GM12874 (cell line): Measurements from ENCODE around the gene CARD14.

ENCODE experiments used
- TF ChIP-seq, protein P1 (sequence below): IDR thresholded peaks from 2 replicates; pipeline ENCODE4 v1.5.1; 2011; ENCODE audit warnings: low read depth, mild to moderate bottlenecking, control low read depth, low read length, moderate library complexity; ENCODE audit not compliant: insufficient read depth

The CARD14 gene

DNA sequence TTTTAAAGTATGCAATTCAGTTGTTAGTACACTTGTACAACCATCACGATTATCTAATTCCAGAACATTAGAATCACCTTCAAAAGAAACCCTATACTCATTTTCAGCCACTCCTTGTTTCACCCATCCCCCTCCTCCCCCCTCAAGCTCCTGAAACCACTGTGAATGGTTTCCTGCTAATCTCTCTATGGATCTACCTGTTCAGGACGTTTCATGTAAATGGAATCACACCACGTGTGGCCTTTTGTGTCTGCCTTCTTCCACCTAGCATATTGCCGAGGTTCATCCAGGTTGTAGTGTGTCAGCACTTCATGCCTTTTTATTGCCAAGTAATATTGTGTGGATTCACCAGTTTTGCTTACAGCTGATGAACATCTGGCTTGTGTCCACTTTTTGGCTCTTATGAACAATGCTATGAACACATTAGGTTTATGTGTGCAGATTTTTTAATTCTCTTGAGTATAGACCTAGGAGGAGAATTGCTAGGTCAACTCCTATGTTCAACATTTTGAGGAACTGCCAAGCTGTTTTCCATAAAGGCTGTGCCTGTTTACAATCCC lies 40.7 kb upstream of the CARD14 start:
- TF ChIP-seq, protein P1, sequence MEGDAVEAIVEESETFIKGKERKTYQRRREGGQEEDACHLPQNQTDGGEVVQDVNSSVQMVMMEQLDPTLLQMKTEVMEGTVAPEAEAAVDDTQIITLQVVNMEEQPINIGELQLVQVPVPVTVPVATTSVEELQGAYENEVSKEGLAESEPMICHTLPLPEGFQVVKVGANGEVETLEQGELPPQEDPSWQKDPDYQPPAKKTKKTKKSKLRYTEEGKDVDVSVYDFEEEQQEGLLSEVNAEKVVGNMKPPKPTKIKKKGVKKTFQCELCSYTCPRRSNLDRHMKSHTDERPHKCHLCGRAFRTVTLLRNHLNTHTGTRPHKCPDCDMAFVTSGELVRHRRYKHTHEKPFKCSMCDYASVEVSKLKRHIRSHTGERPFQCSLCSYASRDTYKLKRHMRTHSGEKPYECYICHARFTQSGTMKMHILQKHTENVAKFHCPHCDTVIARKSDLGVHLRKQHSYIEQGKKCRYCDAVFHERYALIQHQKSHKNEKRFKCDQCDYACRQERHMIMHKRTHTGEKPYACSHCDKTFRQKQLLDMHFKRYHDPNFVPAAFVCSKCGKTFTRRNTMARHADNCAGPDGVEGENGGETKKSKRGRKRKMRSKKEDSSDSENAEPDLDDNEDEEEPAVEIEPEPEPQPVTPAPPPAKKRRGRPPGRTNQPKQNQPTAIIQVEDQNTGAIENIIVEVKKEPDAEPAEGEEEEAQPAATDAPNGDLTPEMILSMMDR: no peak

- TF ChIP-seq, protein P1: no peak
These were observed 38.8 kb upstream of the CARD14 start for GRCh38 chr17:80130992-80131391.

DNA sequence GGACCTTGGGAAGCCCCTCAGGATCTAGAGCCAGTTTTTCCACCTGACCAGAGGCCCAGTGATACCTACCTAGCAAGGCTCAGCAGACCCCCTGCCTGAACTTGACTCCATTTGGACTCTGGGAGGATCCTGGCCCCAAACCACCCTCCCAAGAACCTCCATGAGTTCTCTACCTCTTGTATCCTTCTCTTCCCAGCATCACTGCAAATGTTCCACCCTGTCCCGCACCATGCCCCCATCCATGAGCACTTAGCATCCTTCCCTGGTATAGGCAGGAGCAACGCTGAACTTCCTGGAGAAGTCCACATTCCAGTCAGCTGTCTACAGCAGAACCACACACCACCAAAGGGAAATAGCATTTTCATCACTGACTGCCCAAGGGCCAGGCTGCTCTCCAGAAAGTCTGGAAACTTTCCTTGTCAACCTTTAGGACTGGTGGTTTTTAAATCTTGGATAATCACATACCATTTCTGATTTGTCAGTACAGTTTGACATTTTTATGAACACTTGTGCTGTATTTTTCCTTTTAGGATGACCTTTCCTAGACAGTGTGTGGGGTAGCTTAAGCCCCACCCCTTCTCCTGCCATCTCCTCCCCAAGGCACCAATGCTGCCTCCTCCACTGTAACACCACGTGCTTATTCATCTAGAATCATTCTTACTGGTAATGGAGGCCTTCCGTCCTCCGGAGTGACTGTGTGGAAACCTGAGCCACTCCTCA lies 36.8 kb upstream of the CARD14 start:
- TF ChIP-seq, protein P1: no peak

- TF ChIP-seq, protein P1: no peak
These were observed 36.2 kb upstream of the CARD14 start for GRCh38 chr17:80133626-80133970.

DNA sequence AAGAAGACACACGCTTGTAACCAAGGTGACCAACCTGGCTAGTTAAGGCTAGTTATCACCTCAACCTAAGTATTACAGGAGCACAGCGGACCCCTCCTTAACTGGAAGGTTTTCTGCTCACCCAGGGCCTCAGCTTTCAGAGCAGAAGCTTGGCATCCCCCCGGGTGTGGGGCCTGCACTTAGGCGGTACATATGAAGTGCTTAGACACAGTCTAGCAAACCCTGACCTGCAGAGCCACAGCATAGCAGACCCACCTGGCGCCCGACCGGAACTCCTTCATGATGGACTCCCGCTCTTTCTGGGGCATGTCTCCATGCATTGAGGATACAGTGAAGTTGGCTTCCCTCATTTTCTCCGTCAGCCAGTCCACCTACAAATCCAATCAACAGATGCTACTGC lies 32.7 kb upstream of the CARD14 start:
- TF ChIP-seq, protein P1: no peak

DNA sequence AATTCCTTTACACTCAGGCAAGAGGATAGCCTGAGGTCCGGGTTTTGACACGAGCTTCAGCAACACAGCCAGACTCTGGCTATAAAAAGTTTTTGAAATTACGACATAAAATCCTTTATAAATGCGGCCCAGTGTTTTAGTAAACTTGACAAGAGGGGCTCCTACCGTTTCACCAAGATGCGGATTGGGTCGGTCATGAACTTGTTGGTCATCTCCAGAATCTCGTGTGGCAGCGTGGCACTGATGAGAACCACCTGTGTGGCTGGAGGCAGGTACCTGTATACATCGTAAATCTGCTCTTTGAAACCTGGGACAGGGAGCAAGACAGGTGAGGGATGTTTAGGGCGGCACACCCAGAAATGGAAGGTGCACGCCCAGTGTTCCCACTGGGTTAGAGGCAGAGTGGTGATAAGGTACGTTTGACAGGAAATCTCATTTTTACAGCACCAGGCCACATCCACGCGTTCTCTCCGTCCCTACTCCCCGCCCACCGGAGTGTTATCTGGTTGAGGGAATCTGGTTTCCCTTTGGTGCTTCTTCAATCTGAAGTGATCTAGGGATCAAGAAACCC lies 30.9 kb upstream of the CARD14 start:
- TF ChIP-seq, protein P1: no peak

GRCh38 chr17:80141463-80142165 lies 28.2 kb upstream of the CARD14 start:
- TF ChIP-seq, protein P1: no peak
